Epidermal melanocyte (primary cell): ENCODE results near the gene PITPNM1.
A peak's percentile ranks its signal among the peaks of the same experiment; 100 is the strongest.
"Not testable (repeated sequence)": the region's sequence is repeated elsewhere in the genome, so short reads cannot be mapped to it uniquely, and the experiment has no call there.

Source experiments
- DNase-seq: peaks from one replicate; pipeline ENCODE4 v3.0.0; 2011; ENCODE audit warnings: low spot score; ENCODE audit not compliant: insufficient read length

PITPNM1 gene

DNA sequence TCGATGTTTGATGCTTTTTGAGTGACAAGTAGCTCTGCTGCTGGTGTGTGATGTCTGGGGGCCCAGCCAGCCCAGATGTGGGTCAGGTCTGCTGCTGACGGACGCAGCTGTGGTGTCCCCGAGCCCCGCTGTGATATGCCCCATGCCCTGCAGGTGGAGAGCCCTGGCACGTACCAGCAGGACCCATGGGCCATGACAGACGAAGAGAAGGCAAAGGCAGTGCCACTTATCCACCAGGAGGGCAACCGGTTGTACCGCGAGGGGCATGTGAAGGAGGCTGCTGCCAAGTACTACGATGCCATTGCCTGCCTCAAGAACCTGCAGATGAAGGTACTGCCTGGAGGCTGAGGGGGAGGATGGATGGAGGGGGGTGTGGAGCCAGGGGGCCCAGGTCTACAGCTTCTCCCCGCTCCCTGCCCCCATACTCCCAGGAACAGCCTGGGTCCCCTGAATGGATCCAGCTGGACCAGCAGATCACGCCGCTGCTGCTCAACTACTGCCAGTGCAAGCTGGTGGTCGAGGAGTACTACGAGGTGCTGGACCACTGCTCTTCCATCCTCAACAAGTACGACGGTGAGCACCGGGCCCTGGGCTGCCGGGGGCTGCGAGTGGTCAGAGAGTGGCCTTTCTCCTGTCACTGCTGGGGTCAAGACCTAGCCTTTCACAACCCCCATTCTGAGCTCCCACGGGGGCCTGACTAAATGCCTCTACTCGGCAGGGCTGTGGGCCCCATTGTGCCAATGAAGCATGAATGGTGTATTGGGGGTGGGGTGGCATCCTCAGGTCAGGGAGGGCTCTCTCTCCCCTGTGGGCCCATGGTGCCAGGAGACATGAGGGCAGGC is 15.1 kb downstream of the PITPNM1 start:
- DNase-seq: no peak

DNA sequence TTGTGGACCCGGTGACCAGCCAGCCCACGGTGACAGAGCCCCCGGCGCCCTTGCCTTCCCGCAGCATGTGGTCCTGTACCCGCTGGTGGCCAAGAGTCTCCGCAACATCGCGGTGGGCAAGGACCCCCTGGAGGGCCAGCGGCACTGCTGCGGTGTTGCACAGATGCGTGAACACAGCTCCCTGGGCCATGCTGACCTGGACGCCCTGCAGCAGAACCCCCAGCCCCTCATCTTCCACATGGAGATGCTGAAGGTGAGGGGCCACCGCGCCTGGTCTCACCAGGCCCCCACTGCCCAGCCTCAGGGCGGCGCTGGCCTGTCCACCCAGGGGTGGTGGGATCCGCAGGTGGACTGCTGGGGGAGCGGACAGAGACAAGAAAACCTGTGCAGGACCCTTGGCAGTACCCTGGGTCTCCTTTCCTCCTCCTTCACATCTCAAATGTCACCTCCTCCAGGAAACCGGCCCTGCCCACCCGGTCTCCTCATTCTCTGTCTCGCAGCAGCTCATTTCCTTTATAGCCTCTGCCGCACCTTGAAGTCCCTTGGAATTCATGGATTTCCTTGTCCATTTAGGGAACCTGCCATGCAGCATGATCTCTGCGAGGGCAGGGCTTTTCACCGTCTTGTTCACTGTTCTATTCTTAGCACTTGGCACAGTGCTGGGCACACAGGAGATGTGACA is 15.8 kb downstream of the PITPNM1 start:
- no peak for DNase-seq

DNA sequence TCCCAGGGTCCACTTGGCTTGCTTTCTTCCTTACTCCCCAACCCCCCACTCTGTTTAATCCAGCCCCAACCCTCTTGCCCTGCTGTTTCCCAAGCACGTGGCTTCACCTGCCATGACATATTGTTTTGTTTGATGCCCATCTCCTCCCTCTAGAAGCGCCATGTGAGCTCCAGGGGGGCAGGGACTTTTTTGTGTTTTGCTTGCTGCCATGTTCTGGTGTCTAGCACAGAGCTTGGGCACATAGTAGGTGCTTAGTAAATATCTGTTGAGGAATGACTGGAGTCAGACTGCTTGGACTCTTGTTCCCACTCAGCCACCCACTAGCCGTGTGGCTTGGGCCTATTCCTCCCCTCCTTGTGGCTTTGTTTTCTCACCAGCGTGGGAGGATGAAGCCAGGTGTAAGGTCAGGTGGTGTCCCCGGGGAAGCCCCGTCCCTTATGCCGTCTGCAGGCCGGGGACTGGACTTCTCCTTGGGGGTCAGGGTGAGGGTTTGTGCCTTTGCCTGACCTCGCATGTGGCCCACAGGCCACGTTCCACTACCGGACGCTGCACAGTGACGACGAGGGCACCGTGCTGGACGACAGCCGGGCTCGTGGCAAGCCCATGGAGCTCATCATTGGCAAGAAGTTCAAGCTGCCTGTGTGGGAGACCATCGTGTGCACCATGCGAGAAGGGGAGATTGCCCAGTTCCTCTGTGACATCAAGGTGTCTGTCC is 18.5 kb downstream of the PITPNM1 start:
- DNase-seq: peak; percentile 7

DNA sequence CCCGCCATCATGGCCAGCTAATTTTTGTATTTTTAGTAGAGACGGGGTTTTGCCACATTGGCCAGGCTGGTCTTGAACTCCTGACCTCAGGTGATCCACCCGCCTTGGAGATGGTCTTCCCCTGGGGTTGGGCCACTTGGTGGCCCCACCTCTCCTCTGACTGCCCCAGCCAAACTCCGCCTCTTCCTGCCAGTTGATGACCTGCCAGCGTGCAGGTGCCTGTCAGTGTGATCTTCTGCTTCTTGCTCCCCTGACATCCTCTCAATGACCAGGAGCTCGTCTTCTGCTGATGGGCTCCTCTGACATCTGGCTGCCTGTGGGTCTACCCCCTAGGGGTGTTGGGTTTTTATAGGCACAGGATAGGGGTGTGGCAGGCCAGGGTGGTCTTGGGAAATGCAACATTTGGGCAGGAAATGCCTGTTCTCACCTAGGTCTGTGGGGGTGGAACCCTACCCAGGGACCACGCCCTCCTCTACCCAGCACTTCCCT is 19.2 kb downstream of the PITPNM1 start:
- not testable (repeated sequence) for DNase-seq

DNA sequence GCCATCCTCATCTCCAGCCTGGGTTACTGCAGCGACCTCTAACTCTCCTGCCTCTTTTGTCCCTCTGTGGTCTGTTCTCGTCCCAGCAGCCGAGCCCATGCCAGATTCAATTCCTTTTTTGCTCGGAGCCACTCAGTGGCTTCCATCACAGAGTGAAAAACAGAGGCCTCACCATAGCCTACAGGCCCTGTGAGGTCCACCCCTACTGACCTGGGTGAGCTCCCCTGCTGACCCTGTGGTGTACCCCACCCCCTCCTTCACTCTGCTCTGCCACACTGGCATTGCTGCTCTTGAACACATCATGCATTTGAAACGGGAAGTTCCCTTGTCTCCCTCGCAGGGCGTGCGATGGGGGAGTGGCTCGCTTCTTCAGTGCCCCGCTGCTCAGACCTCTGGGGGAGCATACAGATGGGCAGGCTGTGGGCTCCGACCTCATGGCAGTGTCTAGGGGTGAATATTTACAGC is 20.3 kb downstream of the PITPNM1 start:
- no peak for DNase-seq

DNA sequence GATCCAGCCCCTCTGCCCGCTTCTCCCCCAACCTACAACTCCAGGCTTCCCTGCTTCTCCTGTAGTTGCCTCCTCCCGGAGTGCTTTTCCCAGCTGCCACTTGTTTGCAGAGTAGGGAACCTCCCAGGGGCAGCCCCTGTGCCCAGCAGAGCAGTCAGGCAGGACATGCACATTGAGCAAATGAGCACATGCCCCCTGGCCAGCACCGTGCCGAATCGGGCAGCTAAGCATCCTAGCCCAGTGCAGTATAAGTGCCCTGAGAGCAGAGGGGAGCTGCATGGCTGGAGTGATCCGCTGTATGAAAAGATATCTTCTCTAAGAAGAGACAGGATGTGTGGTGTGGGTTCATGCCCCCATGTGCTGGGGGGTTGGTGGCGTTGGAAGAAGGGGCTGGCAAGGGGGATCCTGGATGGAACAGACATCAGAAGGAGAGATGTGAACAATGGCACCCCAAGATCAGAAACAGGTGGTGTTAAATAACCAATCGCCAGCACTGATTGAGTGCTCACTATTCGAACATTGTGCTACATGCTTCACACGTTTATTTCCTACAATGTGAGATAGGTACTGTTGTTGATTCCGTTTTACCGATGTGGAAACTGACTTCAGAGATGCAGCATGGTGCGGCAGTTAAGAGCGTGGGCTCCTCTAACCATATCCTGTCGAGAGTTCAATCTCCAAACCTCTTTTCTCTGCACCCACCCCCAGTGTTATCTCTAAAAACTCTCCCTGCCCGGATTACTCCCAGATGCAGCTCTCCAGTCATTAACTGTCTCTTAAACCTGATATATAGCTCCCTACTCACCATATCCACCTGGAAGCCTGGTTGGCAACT is 21.1 kb downstream of the PITPNM1 start:
- no peak for DNase-seq

DNA sequence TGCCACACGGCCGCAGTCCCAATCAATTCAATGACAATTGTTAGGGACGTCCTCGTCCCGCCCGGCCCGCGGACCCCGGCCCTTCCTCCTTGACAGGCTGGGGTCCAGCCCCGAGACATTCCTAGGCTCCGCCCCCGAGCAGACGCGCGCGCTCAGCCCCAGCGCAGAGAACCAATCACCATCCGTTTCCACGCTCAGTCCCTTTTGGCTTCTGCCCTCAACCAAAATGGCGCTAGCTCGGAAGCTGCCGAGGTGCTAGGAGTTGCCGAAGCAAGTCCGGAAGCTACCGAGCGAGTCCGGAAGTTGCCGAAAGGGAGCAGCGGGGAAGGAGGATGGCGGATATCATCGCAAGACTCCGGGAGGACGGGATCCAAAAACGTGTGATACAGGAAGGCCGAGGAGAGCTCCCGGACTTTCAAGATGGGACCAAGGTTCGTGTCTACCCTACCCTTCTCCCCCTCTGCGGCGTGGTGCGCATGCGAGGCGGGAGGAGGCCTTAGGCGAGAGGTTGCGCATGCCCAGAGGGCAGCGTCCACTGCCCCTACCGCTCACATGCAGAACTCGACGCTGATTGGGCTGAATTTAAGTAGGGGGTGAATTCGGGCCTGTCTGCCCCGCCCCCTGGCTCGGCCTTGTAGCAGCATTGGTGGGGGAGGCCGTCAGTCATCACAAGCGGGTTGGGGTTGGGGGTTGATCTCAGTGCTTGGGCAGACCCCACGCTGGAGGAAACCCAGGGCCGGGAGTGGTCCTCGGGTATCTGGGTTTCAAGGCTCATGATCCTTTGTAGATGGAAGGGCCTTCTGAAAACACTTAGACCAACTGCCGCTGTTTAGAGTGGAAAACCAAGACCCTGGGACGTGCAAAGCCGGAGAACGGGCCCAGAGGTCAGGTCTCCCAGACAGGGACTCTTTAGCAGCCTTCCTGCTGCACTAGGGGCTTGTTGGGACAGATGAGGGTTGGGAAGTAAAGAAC is 22.1 kb downstream of the PITPNM1 start, which contains the start of gene AIP:
Gene AIP, plus strand, starts transcription at position 200 of the 972 bp plus-strand sequence. Its CDS starts 133 bp downstream, at position 333.
- DNase-seq: peak; percentile 100

DNA sequence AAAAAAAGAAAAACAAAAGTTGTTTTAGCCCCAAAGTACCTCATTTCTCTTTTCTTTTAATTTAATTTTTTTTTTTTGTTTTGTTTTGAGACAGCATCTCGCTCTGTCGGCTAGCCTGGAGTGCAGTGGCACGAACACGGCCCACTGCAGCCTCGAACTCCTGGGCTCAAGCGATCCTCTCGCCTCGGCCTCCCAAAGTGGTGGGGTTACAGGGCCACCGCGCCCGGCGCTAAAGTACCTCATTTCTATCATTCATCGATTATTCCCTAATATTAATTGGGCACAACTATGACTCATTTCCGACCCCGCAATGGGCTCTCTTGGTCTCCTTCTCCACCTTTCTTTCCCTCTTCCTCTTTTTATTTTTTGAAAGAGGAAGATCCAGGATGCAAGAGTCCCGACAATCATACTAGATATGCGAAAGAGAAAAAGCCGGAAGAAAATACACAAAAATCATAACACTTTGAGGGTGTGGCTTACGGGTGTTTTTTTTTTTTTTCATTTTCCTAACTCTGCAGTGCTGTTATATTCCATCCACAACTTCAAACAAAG is 22.8 kb downstream of the PITPNM1 start:
- no peak for DNase-seq

DNA sequence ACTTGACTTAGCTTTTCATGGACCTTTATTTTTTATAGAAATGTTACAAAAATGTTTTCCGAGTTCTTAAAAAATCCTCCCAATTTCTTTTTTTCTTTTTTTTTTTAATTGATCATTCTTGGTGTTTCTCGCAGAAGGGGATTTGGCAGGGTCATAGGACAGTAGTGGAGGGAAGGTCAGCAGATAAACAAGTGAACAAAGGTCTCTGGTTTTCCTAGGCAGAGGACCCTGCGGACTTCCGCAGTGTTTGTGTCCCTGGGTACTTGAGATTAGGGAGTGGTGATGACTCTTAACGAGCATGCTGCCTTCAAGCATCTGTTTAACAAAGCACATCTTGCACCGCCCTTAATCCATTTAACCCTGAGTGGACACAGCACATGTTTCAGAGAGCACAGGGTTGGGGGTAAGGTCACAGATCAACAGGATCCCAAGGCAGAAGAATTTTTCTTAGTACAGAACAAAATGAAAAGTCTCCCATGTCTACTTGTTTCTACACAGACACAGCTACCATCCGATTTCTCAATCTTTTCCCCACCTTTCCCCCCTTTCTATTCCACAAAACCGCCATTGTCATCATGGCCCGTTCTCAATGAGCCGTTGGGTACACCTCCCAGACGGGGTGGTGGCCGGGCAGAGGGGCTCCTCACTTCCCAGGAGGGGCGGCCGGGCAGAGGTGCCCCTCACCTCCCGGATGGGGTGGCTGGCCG is 27.7 kb downstream of the PITPNM1 start:
- not testable (repeated sequence) for DNase-seq

DNA sequence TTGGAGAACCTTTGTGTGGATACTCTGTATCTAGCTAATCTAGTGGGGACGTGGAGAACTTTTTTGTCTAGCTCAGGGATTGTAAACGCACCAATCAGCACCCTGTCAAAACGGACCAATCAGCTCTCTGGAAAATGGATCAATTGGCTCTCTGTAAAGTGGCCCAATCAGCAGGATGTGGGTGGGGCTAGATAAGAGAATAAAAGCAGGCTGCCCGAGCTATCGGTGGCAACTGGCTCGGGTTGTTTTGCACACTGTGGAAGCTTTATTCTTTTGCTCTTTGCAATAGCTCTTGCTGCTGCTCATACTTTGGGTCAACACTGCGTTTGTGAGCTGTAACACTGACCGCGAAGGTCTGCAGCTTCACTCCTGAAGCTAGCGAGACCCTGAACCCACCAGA is 28.5 kb downstream of the PITPNM1 start:
- not testable (repeated sequence) for DNase-seq

DNA sequence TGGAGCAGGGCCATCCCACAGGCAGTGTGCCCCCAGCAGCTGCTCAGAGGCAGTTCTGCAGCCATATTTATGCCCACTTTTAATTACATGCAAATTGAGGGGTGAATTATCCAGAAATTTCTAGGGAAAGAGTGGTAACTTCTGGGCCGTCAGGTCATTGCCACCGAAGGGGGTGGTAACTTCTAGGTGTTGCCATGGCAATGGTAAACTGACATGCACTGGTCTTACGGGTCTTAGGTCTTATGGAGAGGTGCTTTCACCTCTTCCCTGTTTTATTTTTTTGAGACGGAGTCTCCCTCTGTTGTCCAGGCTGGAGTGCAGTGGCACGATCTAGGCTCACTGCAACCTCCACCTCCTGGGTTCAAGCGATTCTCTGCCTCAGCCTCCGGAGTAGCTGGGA is 32.3 kb downstream of the PITPNM1 start:
- no peak for DNase-seq

DNA sequence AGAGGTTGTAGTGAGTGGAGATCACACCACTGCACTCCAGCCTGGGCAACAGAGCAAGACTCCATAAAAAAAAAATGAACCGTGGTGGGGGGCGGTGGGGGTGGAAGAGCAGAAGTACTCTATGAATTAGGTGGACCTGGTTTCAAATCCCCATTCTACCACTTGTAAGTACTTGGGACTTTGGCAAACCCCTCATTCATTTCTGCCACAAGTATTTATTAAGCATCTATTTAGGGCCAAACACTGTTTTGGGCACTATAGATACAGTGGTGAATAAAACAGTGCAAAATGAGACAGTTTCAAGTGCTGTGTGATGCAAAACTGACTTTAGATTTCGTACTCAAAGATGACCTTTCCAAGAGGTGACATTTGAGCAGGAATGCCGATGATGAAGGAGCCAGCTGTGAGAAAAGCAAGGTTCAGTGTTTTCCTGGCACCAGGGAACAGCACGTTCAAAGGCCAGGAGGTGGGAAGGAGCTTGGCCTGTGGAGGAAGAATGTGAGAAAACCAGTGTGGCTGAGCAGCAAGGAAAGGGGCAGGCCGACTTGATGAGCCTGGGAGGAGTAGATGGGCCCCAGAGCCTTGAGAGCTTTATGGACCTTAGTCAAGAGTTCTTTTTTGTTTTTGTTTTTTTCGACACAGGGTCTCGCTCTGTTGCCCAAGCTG is 34.7 kb downstream of the PITPNM1 start:
- DNase-seq: no peak

DNA sequence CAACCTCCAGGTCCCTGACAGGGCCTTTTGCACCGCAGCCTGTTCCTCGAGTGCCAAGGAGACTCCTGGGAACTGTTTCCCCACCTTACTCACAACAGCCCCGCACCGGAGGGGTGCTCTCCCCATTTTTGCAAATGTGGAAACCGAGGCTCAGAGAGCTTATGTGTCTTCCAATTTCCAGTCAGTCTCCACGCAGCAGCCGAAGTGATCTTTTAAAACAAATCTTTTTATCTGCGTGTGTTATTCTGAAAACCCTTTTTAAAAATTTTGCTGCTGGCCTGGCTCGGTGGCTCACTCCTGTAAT is 35.7 kb downstream of the PITPNM1 start:
- no peak for DNase-seq

DNA sequence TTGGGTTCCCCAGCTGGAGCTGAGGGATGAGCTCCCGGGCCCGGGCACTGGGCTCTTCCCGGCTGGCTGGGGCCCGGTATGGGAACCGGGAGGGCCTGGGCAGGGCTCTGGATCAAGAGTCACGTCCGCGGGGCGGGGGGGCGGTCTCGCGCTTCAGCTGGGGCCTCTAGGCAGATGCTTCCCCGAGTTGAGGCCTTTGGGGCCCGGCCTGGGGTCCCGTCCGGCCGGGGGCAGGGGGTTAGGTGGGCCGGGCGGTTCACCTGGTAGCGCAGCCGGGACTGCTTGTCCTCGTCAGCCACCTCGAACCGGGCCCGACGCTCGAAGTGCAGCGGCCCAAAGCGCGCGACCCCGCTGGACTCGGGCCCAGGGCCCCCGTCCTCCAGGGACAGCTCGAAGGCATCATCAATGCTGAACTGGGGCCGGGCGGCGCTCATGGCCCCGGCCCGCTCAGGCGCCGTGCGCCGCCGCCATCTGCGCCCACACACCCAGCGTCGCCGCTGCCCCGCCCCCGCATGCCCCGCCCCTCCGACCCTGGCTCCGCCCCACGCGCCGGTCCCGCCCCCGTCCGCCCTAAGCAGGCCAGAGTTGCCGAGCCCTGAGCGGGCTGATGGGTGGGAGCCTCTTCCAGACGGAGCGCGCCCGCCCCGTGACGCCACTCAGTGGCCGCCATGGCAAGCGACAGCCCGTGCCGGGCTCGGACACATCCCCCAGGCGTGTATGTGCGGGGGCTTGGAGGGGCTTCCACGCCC is 36.2 kb downstream of the PITPNM1 start, which contains the start of gene TMEM134:
Gene TMEM134, minus strand, starts transcription at position 493 of the 749 bp plus-strand sequence. Its CDS starts 59 bp downstream, at position 434.
- peak; percentile 94 for DNase-seq

DNA sequence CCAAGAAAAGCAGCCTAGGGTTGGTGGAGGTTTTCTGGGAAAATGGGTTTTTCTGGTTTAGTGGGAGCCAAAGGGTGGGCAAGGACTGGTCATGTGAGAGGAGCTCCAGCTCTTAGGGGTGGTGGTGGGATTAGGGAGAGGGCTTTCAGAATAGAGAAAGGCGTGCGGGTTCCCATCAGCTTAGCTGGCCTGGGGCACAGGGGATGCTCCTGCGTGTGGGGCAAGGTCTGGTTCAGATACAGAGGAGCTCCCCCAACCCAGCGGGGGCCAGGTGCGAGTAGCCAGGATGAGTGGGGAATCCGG is 36.8 kb downstream of the PITPNM1 start:
- DNase-seq: no peak

DNA sequence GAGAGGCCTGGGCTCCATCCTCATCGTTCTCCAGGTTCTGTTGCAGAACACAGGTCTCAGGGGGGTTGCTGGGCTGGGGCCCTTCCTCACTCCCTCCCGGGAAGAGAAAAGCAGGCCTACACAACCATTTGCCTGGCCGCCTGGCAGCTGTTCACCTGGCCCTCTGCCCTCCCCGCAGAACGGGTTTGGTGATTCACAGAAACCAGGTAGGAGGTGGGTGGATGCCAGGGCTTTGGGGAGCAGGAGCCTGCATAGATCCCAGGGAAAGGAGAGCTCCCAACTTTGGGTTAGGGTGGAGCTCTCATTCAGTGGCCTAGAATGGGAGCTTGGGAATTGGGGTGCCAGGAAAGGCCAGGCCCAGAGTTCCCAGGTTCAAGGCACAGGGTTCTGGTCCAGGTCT is 37.1 kb downstream of the PITPNM1 start:
- no peak for DNase-seq

DNA sequence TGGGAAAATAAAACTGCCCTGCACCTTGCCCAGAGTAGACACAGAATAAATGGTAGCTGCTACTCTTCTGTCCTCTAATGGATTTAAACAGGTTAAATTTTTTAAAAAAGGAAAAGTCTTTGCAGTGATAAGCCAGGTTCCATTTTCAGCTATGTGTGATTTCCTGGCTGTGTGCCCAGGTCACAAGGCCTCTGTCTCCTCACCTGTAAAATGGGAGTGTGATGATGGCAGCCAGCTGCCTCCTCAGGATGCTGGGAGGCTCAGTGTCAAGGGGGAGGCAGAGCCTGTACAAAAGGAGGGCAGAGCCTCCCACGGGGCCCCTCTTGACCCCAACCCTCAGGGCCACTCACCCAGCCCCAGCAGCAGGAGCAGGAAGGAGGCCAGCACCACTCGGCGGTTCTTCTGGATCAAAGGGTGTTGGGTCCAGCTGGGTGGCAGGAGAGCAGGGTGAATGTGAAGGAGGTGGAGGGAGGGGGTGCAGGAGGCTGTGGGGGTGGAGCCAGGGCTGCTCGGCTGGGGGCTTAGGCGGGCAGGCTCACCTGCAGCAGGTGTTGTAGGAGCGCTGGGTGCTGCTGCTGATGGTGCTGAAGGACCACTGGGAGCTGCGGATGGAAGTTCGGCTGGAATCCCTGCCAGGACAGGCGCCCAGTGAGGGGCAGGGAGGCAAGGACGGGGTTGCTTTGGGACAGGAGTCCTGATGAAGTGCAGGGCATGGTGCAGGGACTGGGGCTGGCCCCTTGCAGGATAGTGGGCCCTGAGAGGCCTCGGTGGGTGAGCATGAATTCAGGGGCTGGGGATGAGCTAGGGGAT is 38.0 kb downstream of the PITPNM1 start:
- DNase-seq: no peak
